ENCODE measurements around the gene FMNL3.

The FMNL3 gene

GRCh38 chr12:49651855-49652254 lies 55.4 kb downstream of the FMNL3 start:
- no peak for DNase-seq (ENCODE audit: low read depth in 3 of 3)

GRCh38 chr12:49649892-49650291 lies 57.3 kb downstream of the FMNL3 start:
- no peak for DNase-seq (ENCODE audit: low read depth in 3 of 3)

DNA sequence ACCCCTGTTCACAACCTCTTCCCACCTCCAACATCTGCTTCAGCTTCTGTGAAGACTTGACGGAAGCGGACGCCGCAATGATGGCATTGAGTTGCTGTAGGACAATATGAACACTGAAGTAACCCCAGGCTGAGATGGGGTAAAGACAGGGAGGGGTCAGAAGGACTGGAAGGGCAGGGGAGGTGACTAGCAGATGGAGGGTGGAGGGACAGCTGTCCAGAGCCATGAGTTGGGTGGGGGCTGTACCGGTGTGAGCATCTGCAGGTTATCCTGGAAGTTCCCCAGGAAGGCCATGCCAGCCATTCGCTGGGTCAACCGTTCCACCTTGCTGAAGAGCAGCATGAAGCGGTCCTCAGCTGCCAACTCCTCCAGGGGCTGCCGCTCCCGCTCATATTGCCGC lies 57.8 kb downstream of the FMNL3 start:
- no peak for DNase-seq (ENCODE audit: low read depth in 3 of 3)

DNA sequence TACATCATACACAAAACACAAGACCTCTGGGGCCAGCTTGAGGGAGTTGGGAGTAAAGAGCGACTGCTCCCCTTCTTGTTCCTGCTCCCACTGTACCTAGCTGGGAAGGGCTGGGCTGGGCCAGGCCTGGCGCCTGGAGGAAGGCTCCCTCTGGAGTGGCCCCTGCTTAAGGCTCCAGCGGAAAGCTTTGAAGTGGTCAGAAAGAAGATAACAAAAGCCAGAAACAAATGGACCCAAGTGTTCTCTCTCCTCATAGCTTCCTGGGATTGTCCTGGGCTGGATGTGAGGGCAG lies 58.5 kb downstream of the FMNL3 start:
- no peak for DNase-seq (ENCODE audit: low read depth in 3 of 3)

DNA sequence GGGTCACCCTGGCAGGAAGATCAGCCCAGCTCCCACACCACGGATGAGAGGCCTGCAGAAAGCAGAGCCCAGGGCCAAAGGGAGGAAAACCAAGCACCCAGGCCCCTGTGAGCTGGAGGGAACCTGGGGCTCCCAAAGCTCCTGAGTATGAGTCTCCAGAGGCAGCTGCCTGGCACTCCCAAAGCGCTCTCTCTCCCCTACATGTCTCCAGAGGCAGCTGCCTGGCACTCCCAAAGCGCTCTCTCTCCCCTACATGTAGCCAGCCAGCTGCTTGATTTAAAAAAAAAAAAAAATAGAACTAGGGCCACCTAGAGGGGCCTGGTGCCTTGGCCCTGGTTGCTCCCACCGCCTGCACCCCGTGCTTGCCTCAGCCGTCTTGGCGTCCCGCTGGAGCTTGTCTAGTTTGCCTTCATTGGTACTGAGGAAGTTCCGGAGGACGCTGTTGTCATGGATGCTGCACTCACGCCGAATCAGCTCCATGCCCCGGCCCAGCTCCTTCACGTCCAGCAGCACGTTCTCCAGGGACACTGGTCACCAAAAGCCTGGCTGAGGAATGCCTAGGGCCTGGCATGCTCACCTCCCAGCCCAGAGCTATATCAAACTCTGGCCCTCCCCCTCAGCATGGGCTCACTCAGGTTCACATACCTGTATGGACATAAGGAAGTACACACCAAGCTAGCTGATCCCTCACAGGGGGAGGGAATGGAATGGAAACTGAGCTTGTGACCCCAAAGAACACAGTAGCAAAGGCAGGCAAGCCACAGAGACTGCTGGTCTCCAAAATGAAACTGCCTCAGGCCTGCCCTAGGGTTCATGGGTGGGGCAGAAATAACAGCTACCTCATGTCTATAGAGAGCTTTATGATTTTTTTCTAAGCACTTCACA lies 59.1 kb downstream of the FMNL3 start:
- DNase-seq (ENCODE audit: low read depth in 3 of 3) = no peak

DNA sequence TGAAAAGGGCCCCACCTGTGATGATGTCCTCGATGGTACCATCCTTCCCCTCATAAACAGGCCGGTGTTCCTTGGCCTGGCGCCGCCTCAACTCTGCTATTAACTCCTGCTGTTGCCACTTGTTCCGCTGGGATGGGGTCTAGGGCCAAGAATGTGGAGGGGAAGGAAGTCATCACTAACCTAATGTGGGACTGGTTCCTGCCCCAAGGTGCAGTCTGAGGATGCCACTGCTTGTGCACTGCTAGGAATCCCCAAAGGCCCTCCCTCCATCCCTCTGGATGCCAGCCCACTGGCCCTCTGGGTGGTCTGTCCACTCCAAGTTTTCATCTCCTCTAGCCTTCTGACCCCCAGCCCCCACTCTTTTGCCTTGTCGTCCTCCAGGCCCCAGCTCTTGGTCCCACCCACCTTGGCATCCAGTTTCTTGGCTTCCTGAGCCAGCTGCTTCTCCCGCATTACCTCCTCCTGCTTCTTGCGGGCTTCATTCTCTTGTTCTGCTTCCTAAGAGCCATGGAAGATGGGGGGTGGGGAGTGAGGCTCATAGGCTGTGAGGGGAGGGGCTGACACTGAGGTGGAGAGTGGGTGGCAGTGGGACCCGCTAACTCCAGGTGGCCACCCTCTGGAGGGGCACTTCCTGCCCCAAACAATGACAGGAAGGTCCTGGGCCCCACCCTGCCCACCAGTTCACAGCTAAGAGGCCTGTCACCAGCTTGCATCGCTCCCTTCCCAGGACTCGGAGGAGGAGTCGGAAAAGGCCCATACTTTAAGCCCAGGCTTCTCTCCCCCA lies 60.1 kb downstream of the FMNL3 start:
- DNase-seq (ENCODE audit: low read depth in 3 of 3) = no peak

DNA sequence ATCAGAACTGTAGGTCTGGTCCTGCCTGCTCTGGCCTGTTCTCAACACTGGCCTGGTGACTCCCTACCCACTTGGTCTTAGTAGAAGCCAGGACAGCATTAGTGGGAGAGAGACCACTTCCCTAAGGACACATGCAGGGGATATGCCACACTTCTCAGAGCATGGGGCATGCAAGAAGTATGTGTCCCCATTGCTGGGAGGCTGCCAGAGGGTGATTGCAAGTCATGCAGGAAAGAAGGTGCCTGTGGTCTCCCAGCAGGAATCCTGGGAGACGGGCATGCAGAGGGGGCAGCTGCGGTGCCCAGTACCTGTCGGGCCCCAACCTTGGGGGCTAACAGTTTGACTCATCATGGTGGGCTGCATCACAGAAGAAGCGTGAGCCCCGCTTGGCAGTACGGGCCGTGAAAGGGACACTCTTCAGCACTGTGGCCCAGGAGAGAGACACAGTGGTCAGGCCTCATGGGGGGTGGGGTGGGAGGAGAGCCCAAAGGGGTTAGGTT lies 60.8 kb downstream of the FMNL3 start:
- no peak for DNase-seq (ENCODE audit: low read depth in 3 of 3)

- DNase-seq (ENCODE audit: low read depth in 3 of 3) = no peak
Observed at GRCh38 chr12:49645146-49646039, 61.8 kb downstream of the FMNL3 start.

GRCh38 chr12:49644620-49644994 lies 62.6 kb downstream of the FMNL3 start:
- DNase-seq (ENCODE audit: low read depth in 3 of 3) = peak; percentile 54 to 71 (median 65)

DNA sequence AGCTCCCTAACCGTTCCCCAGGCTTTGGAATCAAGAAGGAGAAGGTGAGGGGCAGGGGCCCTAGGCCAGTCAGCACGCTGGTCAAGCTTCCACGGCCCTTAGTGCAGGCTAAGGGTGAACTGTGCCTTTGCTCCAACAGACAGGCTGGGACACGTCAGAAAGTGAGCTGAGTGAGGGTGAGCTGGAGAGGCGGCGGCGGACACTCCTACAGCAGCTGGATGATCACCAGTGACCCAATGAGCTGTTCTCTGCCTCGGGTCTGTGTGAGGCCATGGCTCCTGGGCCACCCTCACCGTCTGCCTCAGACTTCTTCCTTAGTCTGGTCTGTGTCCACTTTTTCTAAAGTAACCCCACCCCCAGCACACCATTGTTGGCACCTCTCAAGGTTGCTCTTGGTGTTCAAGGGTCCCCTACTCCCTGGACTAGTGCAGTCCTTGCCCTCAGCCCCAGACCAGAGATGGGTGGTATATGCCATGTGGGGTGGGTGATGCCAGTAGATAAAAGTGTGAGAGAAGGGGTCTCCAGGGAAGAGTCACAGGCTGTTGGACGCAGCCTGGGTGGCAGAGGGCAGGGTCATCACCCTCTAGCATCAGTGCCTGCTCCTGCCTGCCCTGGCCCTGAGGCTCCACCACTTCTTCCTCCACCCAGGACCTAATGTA lies 63.1 kb downstream of the FMNL3 start:
- no peak for DNase-seq (ENCODE audit: low read depth in 3 of 3)

DNA sequence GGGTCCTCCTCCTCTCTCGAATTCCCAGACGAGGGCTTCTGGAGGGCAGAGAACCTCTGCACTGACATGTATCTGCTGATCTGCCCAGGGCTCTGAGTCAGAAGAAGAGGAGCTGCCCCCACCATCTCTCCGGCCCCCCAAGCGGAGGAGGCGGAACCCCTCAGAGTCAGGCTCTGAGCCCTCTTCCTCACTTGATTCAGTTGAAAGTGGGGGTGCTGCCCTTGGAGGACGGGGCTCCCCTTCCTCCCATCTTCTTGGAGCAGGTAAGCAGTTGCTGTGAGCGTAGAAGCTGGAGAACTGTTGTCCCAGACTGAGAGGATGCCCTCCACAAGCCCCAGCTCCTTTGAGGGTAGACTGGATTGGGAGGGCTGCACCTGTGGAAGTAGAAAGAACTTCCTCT lies 64.1 kb downstream of the FMNL3 start:
- DNase-seq (ENCODE audit: low read depth in 3 of 3) = no peak

- DNase-seq (ENCODE audit: low read depth in 3 of 3) = no peak
Observed at GRCh38 chr12:49642370-49642802, 64.8 kb downstream of the FMNL3 start.

- no peak for DNase-seq (ENCODE audit: low read depth in 3 of 3)
Observed at GRCh38 chr12:49641748-49642369, 65.3 kb downstream of the FMNL3 start.

DNA sequence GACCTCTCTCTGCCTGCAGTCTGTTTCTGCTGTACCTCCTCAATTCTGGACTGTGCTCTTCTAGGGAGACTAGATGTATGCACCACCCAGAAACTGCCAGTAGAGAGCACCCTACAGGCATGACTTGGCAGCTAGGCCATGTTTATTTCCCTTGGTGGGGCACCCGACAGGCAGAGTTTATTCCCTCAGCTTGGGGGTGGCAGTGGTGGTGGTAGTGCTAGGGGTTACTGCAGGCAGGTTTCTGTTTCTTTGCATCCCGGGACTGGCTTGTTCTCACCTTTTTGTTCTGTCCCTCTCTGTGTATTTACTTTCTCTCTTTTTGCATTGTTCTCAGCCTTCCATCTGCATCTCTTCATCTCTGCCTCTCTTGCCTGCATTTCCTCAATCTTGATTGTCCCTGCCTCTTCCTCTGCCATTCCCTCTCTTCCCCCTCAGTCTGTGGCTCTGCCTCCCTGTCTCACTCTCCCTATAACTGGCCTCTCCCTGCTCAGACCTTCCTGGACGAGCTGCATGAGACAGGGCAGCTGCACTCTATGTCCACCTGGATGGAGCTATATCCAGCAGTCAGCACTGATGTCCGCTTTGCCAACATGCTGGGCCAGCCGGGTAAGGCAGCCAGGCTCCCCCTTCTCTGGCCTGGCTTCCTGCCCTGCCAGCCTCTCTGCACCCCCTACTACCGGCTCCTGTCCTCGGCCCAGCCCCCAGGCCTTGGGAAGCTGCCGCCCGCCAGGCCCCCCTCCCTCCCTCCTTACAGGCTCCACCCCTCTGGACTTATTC lies 70.0 kb downstream of the FMNL3 start:
- no peak for DNase-seq (ENCODE audit: low read depth in 3 of 3)

DNA sequence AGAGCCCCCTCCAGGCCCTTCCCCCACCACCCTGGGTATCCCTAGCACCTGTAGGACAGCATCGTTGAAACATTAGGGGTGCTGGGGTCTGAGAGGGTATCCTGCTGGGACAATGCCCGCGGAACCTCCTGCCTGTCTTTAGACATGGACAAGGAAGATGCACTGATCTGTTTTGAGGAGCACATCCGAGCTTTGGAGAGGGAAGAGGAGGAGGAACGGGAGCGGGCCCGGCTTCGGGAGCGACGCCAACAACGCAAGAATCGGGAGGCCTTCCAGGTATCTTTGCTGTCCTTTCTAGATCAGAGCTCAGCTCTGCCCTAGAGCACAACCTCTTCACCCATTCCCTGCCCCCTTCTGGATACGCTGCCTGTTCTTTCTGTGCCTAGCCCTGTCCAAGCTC lies 70.6 kb downstream of the FMNL3 start:
- no peak for DNase-seq (ENCODE audit: low read depth in 3 of 3)

- no peak for DNase-seq (ENCODE audit: low read depth in 3 of 3)
Observed at GRCh38 chr12:49635656-49636055, 71.5 kb downstream of the FMNL3 start.

DNA sequence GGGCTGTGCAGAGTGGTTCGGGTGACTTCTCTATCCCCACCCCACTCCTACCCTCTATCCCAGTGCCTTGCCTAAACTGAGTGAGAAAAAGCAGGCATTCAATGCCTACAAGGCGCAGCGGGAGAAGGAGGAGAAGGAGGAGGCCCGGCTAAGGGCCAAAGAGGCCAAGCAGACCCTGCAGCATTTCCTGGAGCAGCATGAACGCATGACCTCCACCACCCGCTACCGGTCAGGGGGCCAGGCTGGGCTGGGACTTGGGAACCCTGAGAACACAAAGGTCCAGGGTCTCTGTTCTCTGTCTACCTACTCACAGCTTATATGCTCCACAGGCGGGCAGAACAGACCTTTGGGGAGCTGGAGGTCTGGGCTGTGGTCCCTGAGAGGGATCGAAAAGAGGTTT lies 72.2 kb downstream of the FMNL3 start:
- no peak for DNase-seq (ENCODE audit: low read depth in 3 of 3)

DNA sequence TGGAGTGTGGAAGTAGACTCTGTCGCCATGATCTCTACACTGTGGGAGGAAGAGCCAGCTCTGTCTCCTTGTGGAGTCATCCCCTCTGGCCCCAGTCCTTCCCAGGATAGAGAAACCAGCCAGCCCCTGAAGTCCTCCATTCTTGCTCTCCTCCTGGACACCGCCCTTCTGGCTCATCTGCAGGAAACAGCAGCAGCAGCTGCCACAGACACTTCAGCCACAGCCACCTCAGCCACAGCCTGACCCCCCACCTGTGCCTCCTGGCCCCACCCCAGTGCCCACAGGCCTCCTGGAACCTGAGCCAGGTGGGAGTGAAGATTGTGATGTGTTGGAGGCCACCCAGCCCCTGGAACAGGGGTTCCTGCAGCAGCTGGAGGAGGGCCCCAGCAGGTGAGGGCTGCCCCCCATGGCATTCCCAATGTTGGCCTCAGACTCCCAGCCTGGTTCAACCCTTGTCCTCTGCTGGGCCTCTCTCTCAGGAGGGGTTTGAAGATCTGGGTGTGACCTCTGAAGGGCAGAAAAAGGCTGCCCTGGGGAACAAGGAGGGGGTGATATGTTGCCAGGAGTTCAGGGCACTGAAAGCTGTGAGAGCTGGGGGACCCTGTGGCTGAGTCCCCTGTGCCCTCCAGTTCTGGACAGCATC lies 73.4 kb downstream of the FMNL3 start:
- DNase-seq (ENCODE audit: low read depth in 3 of 3) = no peak

GRCh38 chr12:49632986-49633702 lies 74.1 kb downstream of the FMNL3 start:
- no peak for DNase-seq (ENCODE audit: low read depth in 3 of 3)
